ENCODE measurements around the gene NEK6.

DNA sequence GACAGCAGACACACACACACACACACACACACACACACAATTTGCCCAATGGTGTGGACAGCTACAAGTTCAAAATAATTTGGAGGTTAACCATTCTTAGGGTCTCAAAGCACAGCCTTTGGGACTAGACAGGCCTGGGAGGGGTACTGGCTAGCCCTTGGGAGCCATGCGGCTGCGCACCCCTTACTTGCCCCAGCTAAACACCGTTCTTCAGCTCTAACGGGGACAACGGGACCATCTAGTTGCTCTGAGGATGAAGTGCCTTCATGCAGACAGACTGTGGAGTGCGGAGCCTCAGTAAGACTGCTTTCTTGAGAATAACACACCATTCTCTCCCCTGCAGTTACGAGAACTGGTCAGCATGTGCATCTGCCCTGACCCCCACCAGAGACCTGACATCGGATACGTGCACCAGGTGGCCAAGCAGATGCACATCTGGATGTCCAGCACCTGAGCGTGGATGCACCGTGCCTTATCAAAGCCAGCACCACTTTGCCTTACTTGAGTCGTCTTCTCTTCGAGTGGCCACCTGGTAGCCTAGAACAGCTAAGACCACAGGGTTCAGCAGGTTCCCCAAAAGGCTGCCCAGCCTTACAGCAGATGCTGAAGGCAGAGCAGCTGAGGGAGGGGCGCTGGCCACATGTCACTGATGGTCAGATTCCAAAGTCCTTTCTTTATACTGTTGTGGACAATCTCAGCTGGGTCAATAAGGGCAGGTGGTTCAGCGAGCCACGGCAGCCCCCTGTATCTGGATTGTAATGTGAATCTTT lies 92.9 kb downstream of the NEK6 start:
- TF ChIP-seq, protein P1, sequence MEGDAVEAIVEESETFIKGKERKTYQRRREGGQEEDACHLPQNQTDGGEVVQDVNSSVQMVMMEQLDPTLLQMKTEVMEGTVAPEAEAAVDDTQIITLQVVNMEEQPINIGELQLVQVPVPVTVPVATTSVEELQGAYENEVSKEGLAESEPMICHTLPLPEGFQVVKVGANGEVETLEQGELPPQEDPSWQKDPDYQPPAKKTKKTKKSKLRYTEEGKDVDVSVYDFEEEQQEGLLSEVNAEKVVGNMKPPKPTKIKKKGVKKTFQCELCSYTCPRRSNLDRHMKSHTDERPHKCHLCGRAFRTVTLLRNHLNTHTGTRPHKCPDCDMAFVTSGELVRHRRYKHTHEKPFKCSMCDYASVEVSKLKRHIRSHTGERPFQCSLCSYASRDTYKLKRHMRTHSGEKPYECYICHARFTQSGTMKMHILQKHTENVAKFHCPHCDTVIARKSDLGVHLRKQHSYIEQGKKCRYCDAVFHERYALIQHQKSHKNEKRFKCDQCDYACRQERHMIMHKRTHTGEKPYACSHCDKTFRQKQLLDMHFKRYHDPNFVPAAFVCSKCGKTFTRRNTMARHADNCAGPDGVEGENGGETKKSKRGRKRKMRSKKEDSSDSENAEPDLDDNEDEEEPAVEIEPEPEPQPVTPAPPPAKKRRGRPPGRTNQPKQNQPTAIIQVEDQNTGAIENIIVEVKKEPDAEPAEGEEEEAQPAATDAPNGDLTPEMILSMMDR (IDR thresholded peaks at IDR 0.05 in 8 of 11, conservative IDR thresholded peaks at IDR 0.05 in 3 of 11), result no peak
- TF ChIP-seq POLR2AphosphoS5 (IDR thresholded peaks at IDR 0.05), result peak; percentile 23 to 38 (median 32)
- no peak for TF ChIP-seq POLR2A (IDR thresholded peaks at IDR 0.05)

Measured in spleen (tissue), 7 donors.